ENCODE results near the gene TTC3.

TTC3 gene

DNA sequence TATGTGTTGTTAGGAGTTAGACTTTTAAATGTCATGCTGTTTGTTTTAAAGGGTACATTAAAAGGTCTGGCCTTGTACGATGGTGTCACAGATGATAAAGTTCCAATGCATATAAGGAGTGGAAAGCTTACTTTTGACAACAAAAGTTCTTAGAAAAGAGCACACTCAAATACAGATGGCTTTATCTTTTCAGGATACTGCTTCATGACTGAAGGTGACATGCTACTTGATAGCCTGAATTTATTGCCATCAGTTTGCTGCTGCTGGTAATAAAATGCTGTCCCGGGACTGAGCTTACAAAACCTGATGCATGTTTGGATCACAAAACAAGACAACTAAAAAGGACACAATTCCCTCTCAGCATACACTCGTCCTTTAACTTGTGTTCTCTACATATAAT is 84.9 kb downstream of the TTC3 start:
- no peak for DNase-seq

GRCh38 chr21:37159053-37159776 is 86.2 kb downstream of the TTC3 start:
- DNase-seq: no peak

- no peak for DNase-seq
Measured at GRCh38 chr21:37159949-37160348, 86.9 kb downstream of the TTC3 start.

- no peak for DNase-seq
Measured at GRCh38 chr21:37164742-37165141, 91.7 kb downstream of the TTC3 start.

DNA sequence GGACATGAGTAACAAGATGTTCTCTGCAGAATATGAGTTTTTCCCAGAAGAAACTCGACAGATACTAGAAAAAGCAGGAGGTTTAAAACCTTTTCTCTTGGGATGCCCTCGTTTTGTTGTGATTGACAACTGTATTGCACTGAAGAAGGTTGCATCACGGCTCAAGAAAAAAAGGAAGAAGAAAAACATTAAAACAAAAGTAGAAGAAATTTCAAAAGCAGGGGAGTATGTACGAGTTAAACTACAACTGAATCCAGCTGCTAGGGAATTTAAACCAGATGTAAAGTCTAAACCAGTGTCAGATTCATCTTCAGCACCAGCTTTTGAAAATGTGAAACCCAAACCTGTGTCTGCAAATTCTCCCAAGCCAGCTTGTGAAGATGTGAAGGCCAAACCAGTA is 92.5 kb downstream of the TTC3 start:
- no peak for DNase-seq

DNA sequence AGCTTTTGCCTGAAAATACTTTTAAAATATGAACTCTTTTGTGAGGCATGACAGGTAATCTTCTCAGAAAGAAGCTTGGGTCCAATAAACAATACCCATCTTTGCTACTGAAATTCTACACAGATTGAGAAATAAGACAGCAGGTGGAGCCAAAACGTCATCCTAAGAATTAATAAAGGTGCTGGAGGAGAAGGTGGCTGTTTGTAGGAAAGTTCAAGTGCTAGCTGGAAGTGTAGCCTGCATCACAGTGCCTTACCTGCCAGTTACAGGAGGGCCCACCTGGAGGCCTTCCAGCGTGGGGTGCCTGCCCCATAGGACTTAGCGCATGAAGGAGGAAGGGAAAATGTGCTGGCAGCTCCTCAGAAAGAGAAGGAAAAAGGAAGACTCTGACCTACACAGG is 93.7 kb downstream of the TTC3 start:
- no peak for DNase-seq

DNA sequence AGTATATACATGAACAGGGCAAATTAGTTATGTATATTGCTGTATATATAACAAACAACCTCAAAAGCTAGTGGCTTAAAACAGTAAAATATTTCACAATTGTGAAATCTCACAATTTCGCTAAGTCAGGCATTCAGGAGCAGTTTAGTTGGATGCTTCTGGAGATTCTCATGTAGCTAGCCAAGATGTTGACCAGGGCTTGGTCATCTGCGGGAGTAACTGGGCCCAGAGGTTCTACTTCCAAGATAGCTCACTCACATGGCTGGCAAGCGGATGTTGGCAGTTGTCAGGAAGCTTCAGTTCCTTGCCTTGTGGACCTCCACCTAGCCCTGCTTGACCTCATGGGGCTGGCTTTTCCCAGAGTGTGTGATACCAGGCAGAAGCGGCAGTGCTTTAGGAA is 95.6 kb downstream of the TTC3 start:
- no peak for DNase-seq

DNA sequence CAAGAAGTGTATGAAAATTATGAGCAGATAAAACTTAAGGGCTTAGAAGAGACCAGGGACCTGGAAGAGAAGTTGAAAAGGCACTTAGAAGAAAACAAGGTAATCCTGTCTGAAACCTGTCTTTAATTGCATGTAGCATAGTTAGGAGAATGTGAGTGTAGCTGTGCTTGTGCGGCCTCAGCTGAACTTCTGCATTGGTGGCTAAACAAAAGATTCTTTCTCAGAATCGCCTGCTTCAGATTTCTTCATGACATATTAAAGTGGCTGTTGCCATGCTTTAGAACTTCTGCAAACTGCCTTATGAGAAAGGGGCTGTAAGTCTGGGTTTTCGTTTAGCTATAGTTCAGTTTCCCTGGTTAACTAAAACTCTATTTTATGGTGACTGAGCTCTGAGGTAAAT is 99.6 kb downstream of the TTC3 start:
- DNase-seq: no peak

GRCh38 chr21:37176716-37177115 is 103.7 kb downstream of the TTC3 start:
- DNase-seq: no peak

GRCh38 chr21:37181059-37181458 is 108.0 kb downstream of the TTC3 start:
- no peak for DNase-seq

- no peak for DNase-seq
Measured at GRCh38 chr21:37182222-37182621, 109.2 kb downstream of the TTC3 start.

- DNase-seq: no peak
Measured at GRCh38 chr21:37183749-37184148, 110.7 kb downstream of the TTC3 start.

- DNase-seq: no peak
Measured at GRCh38 chr21:37184784-37185593, 111.9 kb downstream of the TTC3 start.

DNA sequence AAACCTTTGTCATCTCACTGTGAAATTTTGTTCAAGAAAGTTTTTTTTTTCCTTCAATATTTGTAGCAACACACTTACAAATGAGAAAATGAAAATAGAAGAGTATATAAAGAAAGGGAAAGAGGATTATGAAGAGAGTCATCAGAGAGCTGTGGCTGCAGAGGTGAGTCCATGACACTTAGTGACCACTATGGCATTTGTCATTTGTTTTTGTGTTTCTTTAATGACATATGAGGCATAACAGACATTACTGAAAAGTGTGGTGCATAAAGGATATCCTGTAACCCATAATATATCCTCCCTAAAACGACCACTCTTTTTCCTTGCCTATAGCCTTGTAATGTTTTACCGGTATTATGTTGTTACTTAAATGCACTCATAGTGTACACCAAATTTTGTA is 113.9 kb downstream of the TTC3 start:
- no peak for DNase-seq

GRCh38 chr21:37188825-37189224 is 115.8 kb downstream of the TTC3 start:
- DNase-seq: no peak

DNA sequence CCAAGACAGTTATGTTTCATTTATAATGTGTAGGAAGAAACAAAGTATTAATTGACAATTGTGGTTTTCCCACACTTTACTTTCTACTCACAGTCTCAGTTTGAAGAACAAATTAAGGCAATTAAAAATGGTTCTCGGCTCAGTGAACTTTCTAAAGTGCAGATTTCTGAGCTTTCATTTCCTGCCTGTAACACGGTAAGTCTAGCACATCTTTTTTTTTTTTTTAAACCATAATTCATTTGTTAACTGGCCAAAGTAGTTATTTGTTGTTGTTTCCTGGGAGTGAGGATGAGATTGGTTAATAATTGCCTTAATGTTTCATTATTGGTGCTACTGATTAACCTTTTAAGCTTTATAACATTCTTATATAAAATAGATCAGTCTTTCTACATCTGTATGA is 119.0 kb downstream of the TTC3 start:
- no peak for DNase-seq

- no peak for DNase-seq
Measured at GRCh38 chr21:37193006-37193405, 120.0 kb downstream of the TTC3 start.

DNA sequence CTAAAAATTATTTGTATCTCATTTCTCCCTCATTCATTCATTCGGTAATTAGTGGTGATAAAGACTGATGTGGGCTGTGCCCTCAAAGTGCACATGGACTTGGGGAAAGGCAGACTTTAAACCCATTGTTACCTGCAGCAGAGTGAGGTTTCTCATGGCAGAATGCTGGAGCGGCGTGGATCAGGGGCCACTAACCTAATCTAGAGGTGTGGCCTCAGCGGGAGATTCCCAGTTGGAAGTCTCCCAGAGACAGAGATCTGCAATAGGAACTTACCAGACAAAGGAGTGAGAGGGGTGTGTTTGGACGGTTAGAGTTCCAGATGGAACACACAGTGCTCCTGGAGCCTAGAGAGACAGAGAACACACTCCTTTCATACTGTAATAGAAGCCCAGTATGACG is 120.6 kb downstream of the TTC3 start:
- no peak for DNase-seq

DNA sequence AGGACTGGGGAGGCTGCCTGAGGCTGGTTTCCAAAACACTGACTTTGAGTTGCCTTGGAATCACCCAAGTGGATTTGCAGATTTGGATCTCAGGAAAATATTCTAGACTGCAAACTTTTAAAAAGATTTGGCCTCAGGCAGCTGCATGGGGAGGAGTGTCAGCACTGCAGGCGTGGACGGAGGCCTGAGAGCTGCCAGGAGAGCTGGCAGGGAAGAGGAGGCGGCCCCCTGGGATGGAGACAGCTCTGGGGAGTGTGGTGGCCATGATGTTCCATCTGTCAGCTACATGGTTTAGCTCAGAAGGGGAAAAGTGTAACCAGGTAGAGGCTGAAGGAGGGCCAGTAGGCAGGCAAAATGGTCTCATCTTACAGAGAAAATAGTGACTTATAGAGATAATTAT is 122.0 kb downstream of the TTC3 start:
- DNase-seq: no peak

DNA sequence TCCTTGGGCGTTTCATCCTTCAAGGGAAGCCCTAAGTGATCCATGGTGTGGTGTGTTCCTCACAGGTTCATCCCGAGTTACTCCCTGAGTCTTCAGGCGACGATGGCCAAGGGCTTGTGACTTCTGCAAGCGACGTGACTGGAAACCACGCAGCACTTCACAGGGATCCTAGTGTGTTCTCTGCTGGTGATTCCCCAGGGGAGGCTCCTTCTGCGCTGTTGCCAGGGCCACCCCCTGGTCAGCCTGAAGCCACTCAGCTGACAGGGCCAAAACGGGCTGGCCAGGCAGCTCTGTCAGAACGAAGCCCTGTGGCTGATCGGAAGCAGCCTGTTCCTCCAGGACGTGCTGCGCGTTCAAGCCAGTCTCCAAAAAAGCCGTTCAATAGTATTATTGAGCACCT is 122.6 kb downstream of the TTC3 start:
- no peak for DNase-seq

GRCh38 chr21:37196847-37197246 is 123.8 kb downstream of the TTC3 start:
- DNase-seq: no peak

- DNase-seq: no peak
Measured at GRCh38 chr21:37197746-37198145, 124.7 kb downstream of the TTC3 start.

DNA sequence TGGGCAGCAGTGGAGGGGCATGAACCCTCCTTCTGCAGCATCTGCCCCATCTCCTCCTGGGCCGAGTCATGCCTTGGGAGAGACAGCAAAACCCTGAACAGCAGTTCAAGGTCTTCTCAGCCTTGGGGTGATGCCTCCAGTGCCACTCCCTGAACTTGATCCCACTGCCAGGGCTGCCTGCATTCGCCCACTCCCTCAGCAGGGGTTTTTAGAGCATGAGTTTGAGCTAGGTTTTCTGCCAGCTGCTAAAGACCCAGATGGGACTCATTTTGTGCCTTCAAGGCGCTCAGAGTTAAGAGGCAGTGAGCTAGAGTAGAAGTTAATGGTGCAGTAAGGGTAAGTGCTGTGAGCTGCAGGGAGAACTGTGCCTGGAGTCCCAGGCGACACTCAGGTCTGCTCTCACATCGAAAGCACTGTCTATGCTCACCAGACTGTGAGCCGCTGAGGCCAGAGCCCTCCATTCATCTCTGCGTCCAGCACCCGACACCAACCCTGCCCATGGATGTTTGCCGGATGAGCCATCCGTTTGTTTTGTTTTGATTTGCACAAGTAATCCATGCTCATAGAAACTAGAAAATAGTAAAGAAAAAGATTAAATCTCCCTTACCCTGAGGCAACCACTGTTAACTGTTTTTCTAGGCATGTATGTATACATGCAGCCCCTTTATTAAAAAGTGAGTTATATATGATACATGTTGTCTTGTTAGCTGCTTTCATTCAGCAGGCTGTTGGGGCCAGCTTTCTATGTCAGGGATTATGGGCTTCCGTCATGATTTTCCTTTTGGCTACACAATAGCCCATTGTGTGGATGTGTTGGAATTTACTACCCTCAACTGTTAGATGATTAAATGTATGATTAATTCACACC is 126.2 kb downstream of the TTC3 start:
- no peak for DNase-seq

All from NCI-H2107 (cell line).